H1 (cell line): Measurements from ENCODE around the gene TAS2R50. TPM values are rescaled to one million over a fixed set of nuclear protein-coding genes. Genes with fewer than 3 reads are reported as not detected.

ENCODE experiments used
- CTCF ChIA-PET: fragments of 300-600 bp; sonication (Branson Sonifier 250); formaldehyde crosslinking; loops from one replicate; lab custom pipeline; 2021; ENCODE audit not compliant: partially characterized antibody; lab: Charles Lee
- POLR2A ChIA-PET: fragments of 300-600 bp; sonication (Branson Sonifier 250); formaldehyde crosslinking; loops from one replicate; lab custom pipeline; 2021; ENCODE audit warnings: inconsistent platforms; ENCODE audit not compliant: partially characterized antibody; lab: Charles Lee
- DNase-seq, 2 experiments: peaks; one replicate each; pipeline versions ENCODE4 v3.0.0 to v3.0.0-alpha.2; 2010 to 2022; ENCODE audit warnings: low spot score in 2 of 2, low read depth in 1 of 2, mixed read lengths in 1 of 2
- FAIRE-seq: peaks from 2 replicates; lab custom pipeline; 2011; peaks lifted over from hg19 to GRCh38; lab: Jason Lieb, UNC
- H2AFZ ChIP-seq: 2 replicates; pipeline ENCODE4 v1.8.1; 2012; ENCODE audit warnings: low read length, inconsistent platforms
- H2AK5ac ChIP-seq: 2 replicates; pipeline ENCODE4 v1.6.1; 2013; ENCODE audit warnings: low read depth, low read length
- H2BK120ac ChIP-seq: replicated peaks from 2 replicates; pipeline ENCODE3; 2013; ENCODE audit warnings: low read depth, low read length, inconsistent platforms
- H2BK12ac ChIP-seq: 2 replicates; pipeline ENCODE4 v1.6.1; 2013; ENCODE audit warnings: low read depth, low read length
- H2BK15ac ChIP-seq: 2 replicates; pipeline ENCODE4 v1.6.1; 2013; ENCODE audit warnings: low read length
- H2BK20ac ChIP-seq: 2 replicates; pipeline ENCODE4 v1.6.1; 2013; ENCODE audit warnings: low read length
- H2BK5ac ChIP-seq: 2 replicates; pipeline ENCODE4 v1.6.1; 2013; ENCODE audit warnings: low read depth, low read length
- H3K14ac ChIP-seq: 2 replicates; pipeline ENCODE4 v1.6.1; 2013; ENCODE audit warnings: inconsistent platforms; ENCODE audit not compliant: insufficient read length
- H3K18ac ChIP-seq: 2 replicates; pipeline ENCODE4 v1.6.1; 2013; ENCODE audit warnings: low read length; ENCODE audit errors: extremely low read depth
- H3K23ac ChIP-seq: 2 replicates; pipeline ENCODE4 v1.6.1; 2013; ENCODE audit warnings: inconsistent platforms; ENCODE audit not compliant: insufficient read length
- H3K23me2 ChIP-seq: 2 replicates; pipeline ENCODE4 v1.6.1; 2013; ENCODE audit warnings: low read depth, low read length
- H3K27ac ChIP-seq: 2 replicates; pipeline ENCODE4 v1.6.1; 2011; ENCODE audit warnings: low read depth, low read length, inconsistent platforms
- H3K27me3 ChIP-seq, 4 experiments: replicated peaks in 1 of 4; 1 replicate in 1 of 4; 2 replicates in 3 of 4; pipeline versions ENCODE4 v1.6.1 to v1.8.1; 2011 to 2013; ENCODE audit warnings: low read length in 3 of 4, mild to moderate bottlenecking in 3 of 4, inconsistent platforms in 2 of 4, mixed read lengths in 2 of 4, moderate library complexity in 1 of 4; ENCODE audit not compliant: control insufficient read depth in 3 of 4, insufficient read depth in 3 of 4; ENCODE audit errors: extremely low read depth in 1 of 4
- H3K36me3 ChIP-seq, 4 experiments: 2 replicates each; pipeline versions ENCODE4 v1.6.1 to v1.8.1; 2011 to 2013; ENCODE audit warnings: mild to moderate bottlenecking in 4 of 4, low read length in 3 of 4, moderate library complexity in 2 of 4, control low read depth in 1 of 4, inconsistent platforms in 1 of 4; ENCODE audit not compliant: insufficient read depth in 4 of 4, control insufficient read depth in 2 of 4
- H3K4ac ChIP-seq: replicated peaks from 2 replicates; pipeline ENCODE3; 2013; ENCODE audit warnings: low read length, low read depth, mixed read lengths, inconsistent platforms; ENCODE audit not compliant: insufficient read length
- H3K4me1 ChIP-seq, 4 experiments: replicated peaks in 1 of 4; 1 replicate in 1 of 4; 2 replicates in 3 of 4; pipeline versions ENCODE4 v1.6.1 to v1.8.1; 2011 to 2013; ENCODE audit warnings: low read length in 3 of 4, inconsistent platforms in 2 of 4, mixed read lengths in 1 of 4; ENCODE audit not compliant: insufficient read depth in 4 of 4, control insufficient read depth in 3 of 4
- H3K4me2 ChIP-seq, 2 experiments: 2 replicates each; pipeline versions ENCODE4 v1.6.1 to v1.8.1; 2011 to 2013; ENCODE audit warnings: low read depth in 2 of 2, low read length in 2 of 2, control low read depth in 1 of 2, inconsistent platforms in 1 of 2, mild to moderate bottlenecking in 1 of 2; ENCODE audit not compliant: insufficient read depth in 1 of 2
- H3K4me3 ChIP-seq, 4 experiments: fragments of 200-600, 300-600 bp in 1 of 4; sonication (generic), shearing (Covaris generic), sonication (Bioruptor Twin) in 1 of 4; 2 replicates each; pipeline versions ENCODE4 v1.5.1 to v1.8.1; 2011 to 2016; ENCODE audit warnings: low read length in 4 of 4, low read depth in 3 of 4, control low read depth in 2 of 4, inconsistent platforms in 2 of 4, mild to moderate bottlenecking in 2 of 4, mixed read lengths in 1 of 4, moderate library complexity in 1 of 4; ENCODE audit not compliant: insufficient read depth in 2 of 4; ENCODE audit errors: extremely low read depth in 1 of 4
- H3K56ac ChIP-seq: replicated peaks from 2 replicates; pipeline ENCODE3; 2013; ENCODE audit warnings: low read depth, mild to moderate bottlenecking, mixed read lengths, low read length, inconsistent platforms; ENCODE audit not compliant: insufficient read length
- H3K79me1 ChIP-seq: 2 replicates; pipeline ENCODE4 v1.6.1; 2013; ENCODE audit warnings: low read depth, low read length, control low read depth
- H3K79me2 ChIP-seq, 2 experiments: 2 replicates each; pipeline versions ENCODE4 v1.6.1 to v1.8.1; 2012 to 2013; ENCODE audit warnings: low read length in 2 of 2, mild to moderate bottlenecking in 2 of 2, inconsistent platforms in 1 of 2; ENCODE audit not compliant: insufficient read depth in 2 of 2, control insufficient read depth in 1 of 2
- H3K9ac ChIP-seq, 4 experiments: replicated peaks in 1 of 4; 1 replicate in 1 of 4; 2 replicates in 3 of 4; pipeline versions ENCODE4 v1.6.1 to v1.8.1; 2011 to 2013; ENCODE audit warnings: low read depth in 3 of 4, low read length in 3 of 4, control low read depth in 2 of 4, mild to moderate bottlenecking in 2 of 4, moderate library complexity in 2 of 4, inconsistent platforms in 1 of 4; ENCODE audit errors: extremely low read depth in 1 of 4
- H3K9me3 ChIP-seq, 2 experiments: 2 replicates each; pipeline versions ENCODE4 v1.6.1 to v1.8.1; 2012 to 2013; ENCODE audit warnings: mild to moderate bottlenecking in 2 of 2, moderate library complexity in 2 of 2, control low read depth in 1 of 2, inconsistent platforms in 1 of 2, low read depth in 1 of 2, low read length in 1 of 2, mixed read lengths in 1 of 2; ENCODE audit not compliant: insufficient read depth in 2 of 2
- H4K20me1 ChIP-seq, 2 experiments: replicated peaks in 1 of 2; 2 replicates each; pipeline versions ENCODE3 to v1.8.1; 2011 to 2013; ENCODE audit warnings: inconsistent platforms in 2 of 2, low read length in 2 of 2, mild to moderate bottlenecking in 1 of 2; ENCODE audit not compliant: insufficient read depth in 2 of 2, control insufficient read depth in 1 of 2
- H4K5ac ChIP-seq: 2 replicates; pipeline ENCODE4 v1.6.1; 2013; ENCODE audit warnings: low read length, low read depth, mixed read lengths, inconsistent platforms; ENCODE audit not compliant: insufficient read length
- H4K8ac ChIP-seq: 2 replicates; pipeline ENCODE4 v1.8.0; 2013; ENCODE audit warnings: mild to moderate bottlenecking, moderate library complexity, low read length, inconsistent platforms; ENCODE audit not compliant: insufficient read depth; ENCODE audit errors: extremely low read depth
- H4K91ac ChIP-seq: replicated peaks from 2 replicates; pipeline ENCODE3; 2013; ENCODE audit warnings: low read length, mixed read lengths, inconsistent platforms; ENCODE audit not compliant: insufficient read length
- CBX5 ChIP-seq: fragments of 300-800, 300-1000 bp; sonication (generic); IDR thresholded peaks from 2 replicates; pipeline ENCODE4 v1.7.1; 2016; ENCODE audit warnings: antibody characterized with exemption, low read length, low read depth
- FOSL1 ChIP-seq: IDR thresholded peaks from 2 replicates; pipeline ENCODE4 v1.6.1; 2011; ENCODE audit warnings: mild to moderate bottlenecking, low read depth, low read length, moderate library complexity; ENCODE audit not compliant: insufficient read depth
- KDM5A ChIP-seq: fragments of 200-600 bp; IDR thresholded peaks from 2 replicates; pipeline ENCODE4 v1.7.1; 2012; ENCODE audit warnings: mild to moderate bottlenecking, low read length, inconsistent platforms, mixed read lengths
- PHF8 ChIP-seq: fragments of 200-600 bp; sonication (generic); conservative IDR thresholded peaks from 2 replicates; pipeline ENCODE4 v1.7.1; 2012; ENCODE audit warnings: low read depth, mild to moderate bottlenecking, inconsistent platforms, low read length, moderate library complexity
- RBBP5 ChIP-seq: IDR thresholded peaks from 2 replicates; pipeline ENCODE4 v1.7.1; 2012; ENCODE audit warnings: low read depth, mild to moderate bottlenecking, inconsistent platforms, low read length, moderate library complexity, borderline replicate concordance
- RFX5 ChIP-seq: IDR thresholded peaks from 2 replicates; pipeline ENCODE4 v1.6.1; 2011; ENCODE audit warnings: low read depth, low read length, improper control_type of control experiment, borderline replicate concordance
- RXRA ChIP-seq: IDR thresholded peaks from 2 replicates; pipeline ENCODE4 v1.6.1; 2011; ENCODE audit warnings: low read depth, mild to moderate bottlenecking, low read length, moderate library complexity; ENCODE audit not compliant: insufficient read depth
- SAP30 ChIP-seq: fragments of 300-600 bp; sonication (generic); IDR thresholded peaks from 2 replicates; pipeline ENCODE4 v1.7.1; 2012; ENCODE audit warnings: low read length, moderate library complexity, mild to moderate bottlenecking, inconsistent platforms; ENCODE audit not compliant: insufficient read depth, insufficient replicate concordance
- SP1 ChIP-seq: IDR thresholded peaks from 2 replicates; pipeline ENCODE4 v1.6.1; 2011; ENCODE audit warnings: low read depth, low read length
- SUZ12 ChIP-seq: fragments of 200-600 bp; sonication (generic); IDR thresholded peaks from 2 replicates; pipeline ENCODE4 v1.6.1; 2012; ENCODE audit warnings: mild to moderate bottlenecking, inconsistent platforms, low read length, moderate library complexity, mixed read lengths
- YY1 ChIP-seq: IDR thresholded peaks from 2 replicates; pipeline ENCODE4 v1.6.1; 2011; ENCODE audit warnings: low read depth, mild to moderate bottlenecking, low read length
- ZNF274 ChIP-seq: IDR thresholded peaks from 2 replicates; pipeline ENCODE4 v1.7.0; 2012; ENCODE audit warnings: low read length, borderline replicate concordance; ENCODE audit errors: extremely low read depth
- polyA plus RNA-seq, 7 experiments: library from polyadenylated mRNA; depleted of rRNA in 3 of 7; stranded (reverse) in 5 of 7; unstranded in 2 of 7; fragments of >200 nt in 5 of 7; fragments of 200-250 nt in 2 of 7; gene quantifications; 1 replicate in 5 of 7; 2 replicates in 1 of 7; 4 replicates in 1 of 7; pipeline versions ENCODE4 v1.2.1 to v1.2.3, GENCODE V29; 2011 to 2013; ENCODE audit warnings: missing spikeins in 2 of 7, mixed read lengths in 2 of 7
- total RNA-seq: library from RNA; stranded (reverse); fragmentation: NEBNext Ultra II Directional; extraction: Animal tissue kit (Norgen Biotek cat#: 25700); gene quantifications from 2 replicates; pipeline ENCODE4 v1.2.1, GENCODE V29; 2021
- TF ChIP-seq, protein P1 (sequence below): IDR thresholded peaks from 2 replicates; pipeline ENCODE4 v1.6.1; 2012; ENCODE audit warnings: inconsistent platforms

The TAS2R50 gene
- total and polyA plus RNA-seq, 2 of the 8 experiments (the other 6 are each of a cell fraction or from before 2014, with no cell fraction given), result 0.11 to 0.50 TPM

DNA sequence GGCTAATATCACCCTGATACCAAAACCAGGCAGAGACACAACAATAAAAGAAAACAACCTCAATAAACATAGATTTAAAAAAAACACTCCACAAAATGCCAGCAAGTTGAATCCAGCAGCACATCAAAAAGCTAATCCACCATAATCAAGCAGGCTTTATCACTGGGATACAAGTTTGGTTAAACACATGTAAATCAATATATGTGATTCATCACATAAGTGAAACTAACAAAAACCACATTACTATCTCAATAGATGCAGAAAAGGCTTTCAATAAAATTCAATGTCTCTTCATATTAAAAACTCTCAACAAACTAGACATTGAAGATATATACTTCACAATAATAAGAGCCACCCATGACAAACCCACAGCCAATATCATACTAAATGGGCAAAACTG, 30.6 kb downstream of the TAS2R50 start:
- Histone ChIP-seq H3K23ac (no peak overlapping the region), H3K23me2 (no peaks in the 10 kb centered on the region), H2BK5ac (no peak overlapping the region), H2BK20ac (no peak overlapping the region), H3K14ac (no peak overlapping the region), H4K5ac (no peak overlapping the region), H2BK120ac (no peak overlapping the region), H2BK12ac (no peak overlapping the region), H3K79me1 (no peaks in the 10 kb centered on the region), H3K9me3 (no peaks in the 10 kb centered on the region), H3K27me3 (no peaks in the 10 kb centered on the region), H3K18ac (no peak overlapping the region), H2AK5ac (no peak overlapping the region), H2BK15ac (no peak overlapping the region), H4K8ac (no peak overlapping the region), H3K79me2 (peaks cover 0 to 3% of the 10 kb centered on the region in 2 experiments; a peak in 1 of 4 replicates), H3K56ac (no peak overlapping the region), H4K20me1 (no peaks in the 10 kb centered on the region), H3K27ac (no peak overlapping the region), H3K4me1 (no peaks in the 10 kb centered on the region), H2AFZ (no peak overlapping the region), H3K36me3 (no peaks in the 10 kb centered on the region), H3K4me3 (no peak overlapping the region), H3K4me2 (no peak overlapping the region), H3K4ac (no peak overlapping the region), H3K9ac (no peak overlapping the region), H4K91ac (no peak overlapping the region)
- POLR2A ChIA-PET, result no interaction called here
- CTCF ChIA-PET, result no interaction called here
- FAIRE-seq, result no peak
- DNase-seq, result no peak
- no peak for TF ChIP-seq SUZ12
- TF ChIP-seq, protein P1, sequence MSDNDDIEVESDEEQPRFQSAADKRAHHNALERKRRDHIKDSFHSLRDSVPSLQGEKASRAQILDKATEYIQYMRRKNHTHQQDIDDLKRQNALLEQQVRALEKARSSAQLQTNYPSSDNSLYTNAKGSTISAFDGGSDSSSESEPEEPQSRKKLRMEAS, result no peak
- no peak for TF ChIP-seq RBBP5
- no peak for TF ChIP-seq KDM5A
- TF ChIP-seq FOSL1, result no peak
- no peak for TF ChIP-seq RXRA
- no peak for TF ChIP-seq SP1
- TF ChIP-seq CBX5, result no peak
- TF ChIP-seq RFX5, result no peak
- TF ChIP-seq ZNF274, result no peak
- TF ChIP-seq PHF8, result no peak
- no peak for TF ChIP-seq YY1
- no peak for TF ChIP-seq SAP30
